DMS 273 (cell line): ENCODE measurements around the gene VCAM1.
"Not testable (repeated sequence)": the region's sequence is repeated elsewhere in the genome, so short reads cannot be mapped to it uniquely, and the experiment has no call there.

Source experiments
- DNase-seq: peaks from one replicate; lab custom pipeline; 2025; ENCODE audit not compliant: unreplicated experiment; lab: John Stamatoyannopoulos, UW

Gene VCAM1

GRCh38 chr1:100719490-100719889 is at the start of gene VCAM1:
Gene VCAM1 (plus strand): TSS chr1:100719742. CDS start chr1:100719861, 119 bp downstream.
- no peak for DNase-seq

- no peak for DNase-seq
These were observed 49.5 kb upstream of the VCAM1 start for GRCh38 chr1:100670083-100670482.

GRCh38 chr1:100671601-100672000 is 47.9 kb upstream of the VCAM1 start:
- no peak for DNase-seq

GRCh38 chr1:100683448-100684349 is 35.8 kb upstream of the VCAM1 start:
- DNase-seq, result no peak

DNA sequence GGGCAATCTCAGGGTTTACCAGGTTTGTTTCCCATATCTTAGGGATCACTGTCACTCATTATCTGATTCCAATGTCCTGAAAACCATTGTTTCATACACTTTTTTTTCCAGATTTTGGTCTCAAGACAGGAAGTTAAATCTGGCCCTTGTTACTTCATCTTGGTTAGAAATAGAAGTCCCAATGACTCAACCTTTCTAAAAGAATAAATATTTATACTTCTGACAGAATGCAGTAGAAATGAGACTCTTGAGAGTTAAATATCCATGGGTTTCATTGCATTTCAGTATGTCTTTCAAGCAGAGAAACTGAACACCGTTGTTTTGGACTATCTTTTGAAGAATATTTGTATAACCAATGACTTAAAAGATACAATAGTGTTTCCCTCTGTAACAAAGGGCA is 19.8 kb upstream of the VCAM1 start:
- no peak for DNase-seq

DNA sequence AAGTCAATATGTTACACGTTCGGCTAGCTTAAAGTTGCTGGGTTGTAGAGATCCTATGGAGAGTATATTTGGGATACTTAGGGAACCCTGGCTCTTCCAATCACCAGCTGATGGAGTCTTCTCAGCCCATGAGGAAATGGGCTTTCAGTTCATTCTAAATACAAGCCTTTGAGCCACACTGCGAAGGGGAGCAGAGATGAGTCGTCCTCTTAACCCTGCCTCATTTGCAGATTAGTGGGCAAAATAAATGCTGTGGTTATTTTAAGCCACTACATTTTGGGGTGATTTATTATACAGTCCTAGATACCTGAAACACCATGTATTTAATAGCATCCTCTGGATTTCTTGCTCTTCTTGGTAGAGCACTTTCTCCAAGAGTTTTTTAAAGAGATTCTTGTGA is 19.0 kb upstream of the VCAM1 start:
- DNase-seq, result no peak

GRCh38 chr1:100703052-100703451 is 16.5 kb upstream of the VCAM1 start:
- no peak for DNase-seq

DNA sequence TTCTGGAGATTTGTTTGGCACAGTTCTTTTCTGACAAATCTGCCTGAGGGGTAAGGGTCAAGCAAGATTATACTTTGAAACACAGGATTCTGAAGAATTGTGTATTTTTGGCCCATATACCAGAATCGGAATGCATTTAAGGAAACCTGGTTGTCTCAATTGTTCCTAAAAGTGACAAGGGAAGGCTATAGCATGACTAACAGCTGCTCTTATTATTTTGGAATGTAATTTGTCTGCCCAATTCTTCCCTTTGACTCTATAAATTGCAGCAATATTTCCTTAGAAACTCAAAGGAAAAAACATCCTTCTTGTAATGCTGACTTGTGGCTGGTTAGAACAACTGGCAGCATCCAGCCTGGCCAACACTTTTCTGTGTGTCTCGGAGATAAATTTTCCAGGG is 15.8 kb upstream of the VCAM1 start:
- DNase-seq, result no peak

- no peak for DNase-seq
These were observed 15.1 kb upstream of the VCAM1 start for GRCh38 chr1:100704473-100704872.

GRCh38 chr1:100706296-100706695 is 13.2 kb upstream of the VCAM1 start:
- no peak for DNase-seq

- no peak for DNase-seq
These were observed 12.7 kb upstream of the VCAM1 start for GRCh38 chr1:100706856-100707255.

- no peak for DNase-seq
These were observed 11.0 kb upstream of the VCAM1 start for GRCh38 chr1:100708476-100709062.

GRCh38 chr1:100710906-100711682 is 8.4 kb upstream of the VCAM1 start:
- DNase-seq, result no peak

- DNase-seq, result not testable (repeated sequence)
These were observed 6.5 kb upstream of the VCAM1 start for GRCh38 chr1:100713027-100713426.

GRCh38 chr1:100713626-100714025 is 5.9 kb upstream of the VCAM1 start:
- DNase-seq, result no peak

DNA sequence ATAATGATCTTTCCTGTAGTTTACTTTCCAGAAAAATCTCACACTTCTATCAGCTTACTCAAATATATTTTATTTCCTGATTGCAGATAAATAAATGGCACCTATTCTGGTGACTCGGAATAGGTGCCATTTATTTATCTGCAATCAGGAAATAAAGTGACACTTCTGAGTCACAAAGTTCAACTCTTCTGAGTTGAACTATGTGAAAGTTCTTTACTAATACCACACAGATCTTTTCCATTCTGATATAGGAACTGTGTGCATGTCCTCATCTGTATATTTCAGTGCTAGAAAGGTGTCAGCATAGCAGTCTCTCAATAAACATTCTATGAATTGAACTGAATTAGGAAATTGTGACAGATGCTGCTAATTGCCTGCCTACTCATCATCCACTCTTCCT is 4.9 kb upstream of the VCAM1 start:
- no peak for DNase-seq

GRCh38 chr1:100717218-100717617 is 2.3 kb upstream of the VCAM1 start:
- no peak for DNase-seq

DNA sequence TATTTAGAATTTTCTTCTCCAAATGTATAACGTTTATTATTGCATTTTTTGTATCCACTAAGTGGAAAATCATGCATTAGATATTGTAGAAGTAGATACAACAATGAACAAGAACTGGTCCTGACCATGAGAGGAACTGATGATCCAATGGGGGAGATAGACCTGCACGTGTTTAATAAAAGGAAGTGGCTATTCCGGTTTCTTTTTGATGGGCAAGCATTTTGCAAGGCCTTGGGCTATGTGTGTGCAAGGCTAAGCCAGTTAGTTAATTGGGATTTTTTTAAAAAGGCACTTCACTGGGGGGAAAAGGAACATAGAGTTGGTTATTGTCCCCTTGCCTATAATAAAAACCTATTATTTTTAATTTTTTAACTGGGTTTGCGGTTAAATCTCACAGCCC is 961 bp upstream of the VCAM1 start:
- no peak for DNase-seq

DNA sequence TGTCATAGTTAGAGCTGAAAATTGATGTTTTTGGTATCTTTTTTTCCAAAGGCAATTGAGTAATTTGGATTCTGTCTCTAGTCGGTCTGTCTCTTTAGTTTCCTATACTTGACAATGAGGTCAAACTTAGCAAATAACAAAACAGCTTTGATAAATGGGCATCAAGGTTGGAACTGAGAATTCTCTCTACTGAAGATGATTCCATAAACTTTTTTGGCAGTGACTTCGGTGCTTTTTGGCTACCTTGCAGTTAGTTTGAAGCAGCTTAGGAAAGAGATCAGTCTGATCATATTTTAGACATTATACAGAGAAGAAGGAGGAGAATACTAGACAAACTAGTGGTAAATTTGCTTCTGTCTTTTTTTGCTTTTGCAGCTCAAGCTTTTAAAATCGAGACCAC is 559 bp downstream of the VCAM1 start:
- no peak for DNase-seq

- DNase-seq, result no peak
These were observed 1.2 kb downstream of the VCAM1 start for GRCh38 chr1:100720751-100721150.

DNA sequence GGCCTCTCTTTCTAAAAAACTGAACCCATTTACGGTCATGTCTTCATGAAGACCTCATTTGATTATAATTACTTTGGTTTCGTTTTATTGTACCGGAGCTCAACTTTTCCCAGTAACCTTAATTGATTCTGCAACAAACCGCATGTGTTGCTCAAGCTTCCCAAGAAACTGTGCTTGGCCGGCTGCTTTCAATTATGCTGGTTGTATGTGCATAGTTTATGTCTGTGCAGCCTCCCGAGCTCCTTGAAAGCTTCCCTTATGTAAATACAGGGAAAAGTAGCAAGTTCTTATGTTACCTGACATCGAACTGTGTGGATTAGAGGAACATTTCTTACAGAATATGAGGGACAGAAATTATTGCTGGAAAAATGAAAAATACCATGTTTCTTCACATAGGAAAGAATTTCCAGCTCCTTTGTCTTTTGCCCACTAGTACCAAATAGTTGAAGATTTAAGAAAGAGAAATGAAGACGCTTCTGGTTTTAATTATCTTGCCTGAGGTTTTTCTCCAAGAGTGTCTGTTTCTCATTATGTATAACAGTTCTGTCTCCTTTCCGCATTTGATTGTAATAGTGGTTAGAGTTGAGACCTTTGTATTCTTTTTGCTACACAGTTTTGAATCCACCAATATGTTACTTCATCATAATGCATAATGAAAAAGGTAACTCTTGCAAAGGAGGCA is 2.1 kb downstream of the VCAM1 start:
- no peak for DNase-seq
